GM21529 (cell line): ENCODE results near the gene TRAK1.
A peak's percentile ranks its signal among the peaks of the same experiment; 100 is the strongest.

Source experiments
- ATAC-seq: cut with Tn5 transposase; IDR thresholded peaks from one replicate; pipeline ENCODE4 v1.9.1; 2021; ENCODE audit not compliant: unreplicated experiment

Gene TRAK1

DNA sequence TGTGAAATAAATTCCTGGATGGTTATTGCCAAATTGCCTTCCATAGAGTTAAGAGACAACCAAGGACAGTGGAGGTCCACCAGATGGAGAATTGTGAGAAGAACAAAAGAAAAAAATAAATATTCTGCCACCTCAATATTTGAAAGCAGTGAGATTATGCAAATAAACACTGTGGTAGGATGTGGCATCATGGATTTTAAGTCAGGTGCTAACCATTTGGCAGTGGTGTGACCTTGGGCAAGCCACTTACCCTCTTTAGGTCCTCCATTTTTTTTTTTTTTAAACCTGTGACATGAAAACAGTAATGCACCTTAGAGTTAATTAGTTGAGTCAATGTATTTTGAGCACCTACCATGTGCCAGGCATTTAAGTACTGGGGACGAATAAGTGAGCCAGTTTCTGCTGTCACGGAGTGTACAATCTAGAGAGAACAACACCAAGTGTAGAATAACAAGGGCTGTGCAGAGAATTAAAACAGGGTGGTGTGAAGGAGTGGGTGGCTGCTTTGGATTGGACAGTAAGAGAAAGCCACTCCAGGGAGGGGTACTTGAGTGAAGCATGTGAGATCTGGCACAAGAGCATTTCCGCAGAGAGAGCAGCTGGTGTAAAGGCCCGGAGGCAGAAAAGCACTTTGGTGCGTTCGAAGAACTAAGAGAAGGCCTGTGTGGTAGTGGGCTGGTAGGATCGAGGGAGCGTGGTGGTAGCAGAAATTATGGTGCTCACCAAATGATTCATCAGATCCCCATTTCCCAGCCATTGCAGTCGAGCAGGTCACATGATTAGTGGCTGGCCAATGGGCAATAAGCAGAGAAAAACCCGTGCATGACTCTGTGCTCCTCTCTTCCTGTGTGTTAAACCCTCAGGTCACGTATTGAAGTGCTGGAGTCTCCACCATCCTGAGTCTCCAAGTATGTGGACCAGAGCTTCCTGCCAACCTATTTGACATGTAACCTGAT lies 135.6 kb downstream of the TRAK1 start:
- ATAC-seq = no peak

DNA sequence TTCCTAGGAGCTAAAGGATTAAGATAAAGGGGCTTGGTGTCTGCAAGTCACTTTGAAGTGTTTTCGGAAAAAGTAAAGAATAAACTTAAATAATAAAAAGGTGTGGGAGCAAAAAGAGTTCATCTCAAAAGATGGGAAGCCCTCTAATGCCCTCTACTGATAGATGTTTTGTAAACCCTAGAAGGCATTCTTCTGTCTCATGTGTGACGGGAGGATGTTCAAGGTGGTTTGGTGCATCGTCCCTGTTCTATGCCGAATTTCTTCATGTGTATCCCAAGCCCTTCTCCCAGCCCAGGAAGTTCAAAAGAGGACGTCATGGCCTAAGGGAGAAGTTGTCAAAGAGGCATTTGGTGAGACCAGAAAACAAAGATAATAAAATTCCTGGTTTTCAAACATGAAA lies 137.6 kb downstream of the TRAK1 start:
- no peak for ATAC-seq

- no peak for ATAC-seq
Observed at GRCh38 chr3:42229266-42229941, 138.2 kb downstream of the TRAK1 start.

DNA sequence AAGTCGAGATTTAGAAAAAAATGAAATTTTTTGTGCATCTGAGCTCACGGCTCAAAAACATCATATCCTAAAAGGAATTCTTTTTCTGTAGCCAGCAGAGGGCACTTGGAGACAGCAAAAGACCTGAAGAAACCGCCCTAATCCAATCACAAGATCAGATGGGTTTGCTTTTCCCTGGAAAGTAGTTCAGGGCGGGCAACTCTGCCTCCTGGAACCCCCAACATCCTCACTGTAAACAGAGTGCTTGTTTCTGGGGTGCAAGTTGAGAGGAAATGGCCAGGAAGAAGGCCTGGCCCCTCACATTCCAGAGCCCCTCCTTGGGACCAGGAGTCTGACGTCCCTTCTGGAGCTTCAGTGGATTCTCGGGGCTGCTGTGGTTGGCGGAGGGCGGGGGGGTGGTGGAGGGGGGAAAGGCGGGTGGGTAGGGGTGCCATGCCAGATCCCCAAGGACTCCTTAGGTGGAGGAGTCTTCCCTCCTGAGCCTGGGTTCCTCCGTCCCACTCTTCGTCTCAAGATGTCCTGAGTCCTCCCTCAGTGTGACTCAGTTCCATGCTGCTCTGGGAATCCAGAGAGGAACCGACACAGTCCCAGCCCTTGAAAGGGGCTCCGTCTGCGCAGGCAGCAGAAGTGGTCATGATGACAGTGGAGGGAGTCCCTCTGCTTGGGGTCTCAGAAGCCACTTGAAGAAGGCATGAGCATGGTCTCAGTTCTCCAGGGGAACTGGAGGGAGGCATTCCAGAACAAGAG lies 139.0 kb downstream of the TRAK1 start:
- no peak for ATAC-seq

GRCh38 chr3:42230860-42231259 lies 139.7 kb downstream of the TRAK1 start:
- ATAC-seq = no peak

DNA sequence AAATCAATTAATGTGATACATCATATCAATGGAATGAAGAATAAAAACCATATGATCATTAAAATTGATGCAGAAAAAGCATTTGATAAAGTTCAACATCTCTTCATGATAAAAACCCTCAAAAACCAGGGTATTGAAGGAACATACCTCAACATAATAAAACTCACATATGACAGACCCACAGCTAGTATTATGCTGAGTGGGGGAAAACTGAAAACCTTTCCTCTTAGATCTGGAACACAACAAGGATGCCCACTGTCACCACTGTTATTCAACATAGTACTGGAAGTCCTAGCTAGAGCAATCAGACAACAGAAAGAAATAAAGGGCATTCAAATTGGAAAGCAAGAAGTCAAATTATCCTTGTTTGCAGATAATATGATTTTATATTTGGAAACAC lies 144.4 kb downstream of the TRAK1 start:
- ATAC-seq = no peak

GRCh38 chr3:42236611-42237010 lies 145.5 kb downstream of the TRAK1 start:
- no peak for ATAC-seq

GRCh38 chr3:42246091-42246490 lies 154.9 kb downstream of the TRAK1 start:
- ATAC-seq = no peak

DNA sequence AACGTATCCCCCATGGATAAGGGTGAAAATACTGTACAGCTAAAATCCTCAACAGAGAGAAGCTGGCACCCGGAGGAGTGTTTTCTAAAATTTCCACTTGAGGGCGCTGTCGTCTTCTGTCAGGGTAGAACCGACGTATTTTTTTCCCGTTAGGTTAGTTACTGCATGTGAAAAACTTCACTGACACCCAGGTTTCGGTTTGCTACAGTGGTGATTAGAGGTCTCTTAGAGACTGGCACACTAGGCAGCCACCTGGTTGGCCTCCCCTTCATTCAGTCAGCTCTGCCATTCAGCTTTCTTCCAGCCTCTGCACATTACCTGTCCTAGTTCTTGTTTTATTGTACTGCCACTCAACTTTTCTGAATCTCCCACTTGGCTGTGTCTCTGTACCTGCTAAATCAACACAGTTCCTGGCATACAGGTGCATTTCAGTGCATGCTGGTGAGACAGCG lies 156.4 kb downstream of the TRAK1 start:
- peak; percentile 85 for ATAC-seq

DNA sequence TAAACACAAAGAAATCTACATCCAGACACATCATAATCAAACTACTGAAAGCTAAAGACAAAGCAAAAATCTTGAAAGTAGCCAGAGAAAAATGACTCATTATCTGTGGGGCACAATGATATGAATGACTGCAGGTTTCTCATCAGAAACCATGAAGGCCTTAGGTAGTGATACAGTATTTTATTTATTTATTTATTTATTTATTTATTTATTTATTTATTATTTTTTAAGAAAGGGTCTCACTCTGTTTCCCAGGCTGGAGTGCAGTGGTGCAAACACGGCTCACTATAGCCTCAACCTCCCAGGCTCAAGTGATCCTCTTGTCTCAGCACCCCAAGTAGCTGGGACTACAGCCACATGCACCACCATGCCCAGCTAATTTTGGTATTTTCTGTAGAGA lies 159.6 kb downstream of the TRAK1 start:
- ATAC-seq = no peak

DNA sequence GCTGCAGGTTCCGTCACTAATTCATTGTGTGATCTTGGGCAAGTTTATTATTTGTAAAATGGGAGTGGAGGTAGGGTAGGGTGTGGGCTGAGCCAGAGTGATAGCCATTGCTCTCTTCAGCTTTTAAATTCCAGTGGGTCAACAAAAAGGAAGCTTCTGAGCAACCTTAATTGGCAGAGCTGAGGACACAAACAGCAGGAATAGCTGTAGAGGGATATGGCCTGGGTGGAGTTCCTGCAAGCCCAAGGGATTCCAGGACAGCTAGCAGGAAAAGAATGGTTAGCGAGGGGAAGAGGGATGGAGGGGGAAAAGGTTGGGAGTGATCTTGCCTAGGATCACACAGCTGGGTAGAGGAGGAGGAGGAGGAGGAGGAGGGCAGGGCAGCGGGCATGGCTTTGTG lies 163.4 kb downstream of the TRAK1 start:
- no peak for ATAC-seq

DNA sequence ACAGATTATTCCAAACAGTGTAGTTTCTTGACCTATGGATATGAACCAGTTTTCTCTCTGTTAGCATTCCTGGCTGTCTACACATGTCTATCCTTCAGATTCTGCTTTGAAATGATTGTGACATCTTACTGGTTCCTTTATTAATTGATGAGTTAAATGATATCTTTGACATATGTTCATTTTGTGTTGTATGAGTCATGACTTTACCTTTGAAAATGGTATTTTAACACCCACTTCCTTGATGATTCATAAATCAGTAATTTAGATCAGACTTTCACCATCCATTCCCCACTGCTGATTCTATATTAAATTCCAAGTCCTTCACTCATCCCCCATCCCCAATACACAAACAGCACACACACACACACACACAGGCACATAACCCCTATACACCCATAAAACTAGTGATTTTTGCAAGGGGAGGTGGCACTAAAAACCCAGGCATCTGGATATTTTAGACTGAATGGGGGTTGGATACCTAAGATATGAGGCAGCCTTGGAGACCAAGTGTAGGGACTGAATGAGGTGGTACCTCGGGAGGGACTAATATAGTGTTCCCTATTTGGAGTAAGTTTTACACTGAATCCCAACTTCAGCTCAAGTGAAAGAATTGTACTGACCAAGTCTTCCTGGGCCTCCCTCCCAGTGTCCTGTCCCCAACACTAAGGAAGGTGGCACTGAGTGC lies 165.1 kb downstream of the TRAK1 start:
- no peak for ATAC-seq

- no peak for ATAC-seq
Observed at GRCh38 chr3:42257007-42257406, 165.8 kb downstream of the TRAK1 start.

DNA sequence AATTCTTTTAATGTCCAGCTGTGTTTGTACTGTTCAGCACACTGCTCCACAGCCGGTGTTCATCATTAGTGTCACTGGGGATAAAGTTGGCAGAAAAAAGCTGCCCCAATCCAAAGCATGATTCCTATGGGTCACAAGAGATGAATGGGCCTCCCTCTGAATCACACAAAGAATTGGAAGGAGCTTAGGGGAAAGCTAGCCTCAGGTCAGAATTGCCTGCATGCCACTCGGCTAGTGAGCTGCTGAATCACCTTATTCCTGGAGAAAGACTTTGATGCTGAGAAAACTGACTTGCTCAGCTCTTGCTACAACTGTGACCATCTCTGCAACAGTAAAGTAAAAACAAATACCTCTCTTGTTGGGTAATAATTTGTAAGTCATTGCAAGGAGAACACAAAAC lies 171.4 kb downstream of the TRAK1 start:
- no peak for ATAC-seq

- no peak for ATAC-seq
Observed at GRCh38 chr3:42263354-42264346, 172.5 kb downstream of the TRAK1 start.

DNA sequence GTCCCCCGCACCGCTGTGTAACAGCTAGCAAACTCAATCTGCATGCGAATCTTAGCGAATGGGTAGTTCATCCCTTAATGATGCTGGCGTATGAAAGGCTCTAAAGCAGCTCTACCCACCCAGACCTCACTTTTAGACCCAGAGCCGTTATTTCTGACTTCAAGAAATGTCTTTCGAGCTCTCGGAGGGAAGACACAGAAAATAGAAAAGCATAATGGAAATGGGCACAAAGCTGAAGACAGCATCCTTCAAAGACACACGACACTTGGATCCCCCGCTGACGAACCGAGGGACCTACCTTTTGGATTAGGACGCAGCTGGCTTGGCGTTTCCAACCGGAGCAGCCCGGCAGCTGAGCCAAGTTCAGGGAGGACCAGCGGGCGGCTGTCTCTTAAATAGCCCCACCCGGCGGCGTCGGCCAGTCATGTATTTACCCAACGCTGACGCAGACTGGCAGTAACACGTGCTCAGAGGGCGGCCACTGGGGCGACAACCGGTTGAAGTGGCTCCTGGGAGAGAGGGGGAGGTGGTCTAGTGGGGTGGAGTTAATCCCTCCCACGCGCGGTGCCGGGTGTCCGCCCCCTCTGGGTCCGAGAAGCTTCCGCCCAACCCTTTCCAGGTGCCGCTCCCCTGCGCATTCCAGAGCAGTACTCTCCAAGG lies 173.4 kb downstream of the TRAK1 start:
- no peak for ATAC-seq

DNA sequence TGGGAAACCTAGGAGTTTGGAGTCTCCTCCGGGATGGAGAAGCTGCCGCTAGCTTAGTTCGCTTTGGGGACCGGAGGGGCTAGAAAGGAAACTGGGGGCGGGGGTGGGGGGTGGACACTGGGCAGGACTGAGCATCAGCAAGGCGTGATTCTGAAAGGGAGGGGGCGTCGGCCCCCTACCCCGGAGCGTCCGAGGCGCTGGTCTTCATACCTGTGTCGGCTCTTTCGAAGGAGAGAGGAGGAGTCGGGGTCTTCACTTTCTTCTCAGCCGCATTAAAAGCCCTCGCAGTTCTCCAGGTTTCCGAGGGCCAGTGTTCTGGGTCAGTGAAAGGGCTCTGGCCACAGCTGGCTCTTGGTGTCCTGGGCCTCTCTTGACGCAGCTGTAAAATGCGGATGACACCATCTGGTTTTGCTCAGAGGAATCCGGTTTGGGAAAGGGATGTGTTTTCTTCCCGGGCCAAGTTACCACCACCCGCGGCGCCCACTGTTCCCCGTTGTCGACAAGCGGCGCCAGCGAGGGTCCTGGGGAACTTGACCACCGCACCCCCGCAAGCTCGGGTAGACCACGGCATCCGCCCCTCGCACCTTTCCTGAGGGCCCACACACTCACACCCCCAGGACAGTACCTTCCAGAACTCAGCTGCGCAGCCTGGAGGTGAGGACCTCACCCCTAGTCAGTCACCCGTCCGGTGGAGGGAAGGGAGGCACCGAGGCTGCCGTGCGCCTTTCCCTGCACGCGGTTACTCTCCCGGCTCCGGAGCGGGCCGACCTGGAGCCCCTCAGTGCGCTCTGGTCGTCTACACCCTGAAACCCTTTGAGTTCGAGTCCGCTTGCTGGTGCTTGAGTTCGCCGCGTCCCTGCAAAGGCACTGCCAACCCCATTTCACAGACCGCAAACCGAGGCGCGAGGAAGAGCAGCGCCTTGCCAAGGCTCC lies 174.2 kb downstream of the TRAK1 start:
- ATAC-seq = no peak

DNA sequence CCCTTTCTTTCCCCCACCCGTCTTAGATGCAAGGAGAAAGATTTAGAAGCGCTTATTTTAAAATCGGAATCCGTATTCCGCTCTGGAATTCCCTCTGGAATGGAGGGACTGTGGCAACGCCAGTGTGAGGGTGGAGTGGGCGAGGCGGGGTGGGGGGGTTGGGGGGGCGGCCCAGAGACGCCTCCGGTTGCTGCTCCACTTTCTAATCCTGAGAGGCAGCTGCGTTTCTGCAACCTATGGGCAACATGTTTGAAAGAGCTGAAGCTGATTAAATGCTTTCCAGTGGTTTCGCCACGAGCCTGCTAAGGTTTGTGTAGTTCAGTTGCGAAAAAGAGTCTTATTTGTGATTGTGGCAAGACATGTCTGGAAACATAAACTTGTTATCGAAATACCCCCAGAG lies 174.9 kb downstream of the TRAK1 start, which contains the start of gene CCK:
Gene CCK, minus strand, starts transcription at position 101 of the 400 bp plus-strand sequence. CDS start 2,555 bp downstream, outside the sequence.
- ATAC-seq = no peak
